LNCaP clone FGC (cell line): ENCODE results near the gene KRTAP24-1.

Experiments
- DNase-seq: peaks from one replicate; pipeline ENCODE4 v3.0.0-alpha.2; 2011; ENCODE audit warnings: low read depth
- H3K4me3 ChIP-seq: 2 replicates; pipeline ENCODE4 v1.5.1; 2011; ENCODE audit warnings: mild to moderate bottlenecking, low read depth, low read length, control low read depth
- CTCF ChIP-seq: IDR thresholded peaks from 2 replicates; pipeline ENCODE4 v1.5.1; 2012; ENCODE audit warnings: mild to moderate bottlenecking; ENCODE audit not compliant: control insufficient read depth, insufficient read depth; ENCODE audit errors: extremely low read depth

KRTAP24-1 gene

GRCh38 chr21:30243691-30244090 is 39.1 kb downstream of the KRTAP24-1 start:
- no peak overlapping the region for H3K4me3 ChIP-seq
- no peak for TF ChIP-seq CTCF
- no peak for DNase-seq

DNA sequence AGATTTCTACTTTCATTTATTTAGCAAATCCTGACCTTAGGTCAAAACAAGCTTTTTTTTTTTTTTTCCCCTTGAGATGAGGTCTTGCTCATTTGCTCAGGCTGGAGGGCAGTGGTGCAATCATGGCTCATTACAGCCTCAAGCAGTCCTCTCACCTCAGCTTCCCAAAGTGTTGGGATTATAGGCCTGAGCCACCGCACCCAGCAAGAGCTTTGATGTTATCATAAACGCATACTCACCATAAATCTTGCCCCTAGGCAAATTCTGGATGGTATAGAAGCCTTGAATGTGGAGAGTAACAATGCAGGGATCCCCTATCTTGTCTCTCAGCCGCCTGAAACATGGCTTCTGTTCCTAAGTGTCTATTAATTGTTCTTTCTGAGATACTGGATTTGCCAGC is 42.1 kb downstream of the KRTAP24-1 start:
- TF ChIP-seq CTCF, result no peak
- no peak for DNase-seq
- H3K4me3 ChIP-seq, result no peak overlapping the region

DNA sequence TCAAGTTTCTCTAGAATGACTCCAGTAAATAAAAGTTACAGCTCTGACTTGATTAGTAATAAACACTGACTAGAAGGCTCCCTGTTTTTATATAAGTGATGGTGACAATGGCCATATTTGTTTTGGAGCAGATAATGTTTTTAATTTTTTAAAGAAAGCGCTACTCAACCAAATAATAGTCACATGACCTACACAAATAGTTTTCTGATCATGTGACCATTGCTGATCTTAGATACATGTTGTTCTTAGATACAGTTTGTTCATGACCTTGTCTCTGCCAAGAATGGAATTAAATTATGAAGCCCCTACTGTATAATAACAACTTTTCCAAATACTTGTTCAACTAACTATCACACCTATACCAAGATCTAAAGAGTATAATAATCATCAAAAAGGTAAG is 44.6 kb downstream of the KRTAP24-1 start:
- no peak for DNase-seq
- no peak overlapping the region for H3K4me3 ChIP-seq
- TF ChIP-seq CTCF, result no peak

GRCh38 chr21:30234643-30235042 is 48.1 kb downstream of the KRTAP24-1 start:
- no peak for DNase-seq
- TF ChIP-seq CTCF, result no peak
- H3K4me3 ChIP-seq, result no peak overlapping the region

DNA sequence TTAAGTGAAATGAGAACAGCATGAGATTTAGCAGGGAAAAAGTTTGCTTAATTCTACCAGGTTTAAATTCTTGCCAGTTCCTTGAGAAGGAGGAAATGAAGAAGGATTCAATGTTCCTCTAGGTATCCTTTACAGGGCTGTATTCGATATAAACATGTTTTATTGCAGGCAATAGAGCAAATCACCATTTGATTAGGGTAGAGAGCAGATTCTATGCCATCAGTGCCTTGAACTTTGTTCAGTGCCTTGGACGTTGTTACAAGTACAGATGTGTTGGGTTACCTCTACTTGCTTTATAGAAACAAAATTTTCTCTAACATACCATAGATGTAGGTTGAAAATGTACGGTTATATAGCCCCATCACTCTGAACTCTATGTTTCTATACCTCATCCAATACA is 48.7 kb downstream of the KRTAP24-1 start:
- H3K4me3 ChIP-seq, result no peak overlapping the region
- DNase-seq, result no peak
- TF ChIP-seq CTCF, result no peak

- no peak for TF ChIP-seq CTCF
- no peak overlapping the region for H3K4me3 ChIP-seq
- DNase-seq, result no peak
These were observed 49.3 kb downstream of the KRTAP24-1 start for GRCh38 chr21:30233228-30234020.

GRCh38 chr21:30232011-30232410 is 50.7 kb downstream of the KRTAP24-1 start:
- no peak overlapping the region for H3K4me3 ChIP-seq
- no peak for TF ChIP-seq CTCF
- DNase-seq, result no peak
